Activated CD4-positive, alpha-beta T cell treated with anti-CD3 and anti-CD28 coated beads, Interleukin-10, Interleukin-2, amounts not matched to agents 100 ng/mL and 50 ng/mL, durations not matched to agents 16 hours and 8 hours (primary cell): ENCODE measurements around the gene MRPS15.

ENCODE experiments used
- DNase-seq: peaks from one replicate; pipeline ENCODE4 v3.0.0-alpha.2; 2020

The MRPS15 gene

DNA sequence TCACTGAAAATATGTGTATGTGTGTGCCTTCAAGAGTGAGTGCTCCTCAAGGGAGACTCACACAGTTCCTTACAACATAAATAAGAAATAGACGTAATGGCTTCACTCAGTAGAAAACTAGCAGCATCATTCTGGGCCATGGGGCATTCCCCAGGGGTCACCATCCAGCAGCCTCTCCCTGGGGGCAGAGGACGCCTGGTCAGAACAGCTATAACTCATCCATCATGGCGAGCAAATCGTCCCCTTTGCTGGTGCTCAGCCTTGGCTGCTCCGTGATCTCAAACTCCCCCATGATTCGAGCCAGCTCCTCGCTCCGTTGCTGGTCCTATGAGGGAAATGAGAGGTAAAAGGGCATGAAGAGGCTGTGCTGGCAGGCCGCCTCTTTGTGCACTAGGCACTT is 46.3 kb downstream of the MRPS15 start:
- DNase-seq, result no peak

DNA sequence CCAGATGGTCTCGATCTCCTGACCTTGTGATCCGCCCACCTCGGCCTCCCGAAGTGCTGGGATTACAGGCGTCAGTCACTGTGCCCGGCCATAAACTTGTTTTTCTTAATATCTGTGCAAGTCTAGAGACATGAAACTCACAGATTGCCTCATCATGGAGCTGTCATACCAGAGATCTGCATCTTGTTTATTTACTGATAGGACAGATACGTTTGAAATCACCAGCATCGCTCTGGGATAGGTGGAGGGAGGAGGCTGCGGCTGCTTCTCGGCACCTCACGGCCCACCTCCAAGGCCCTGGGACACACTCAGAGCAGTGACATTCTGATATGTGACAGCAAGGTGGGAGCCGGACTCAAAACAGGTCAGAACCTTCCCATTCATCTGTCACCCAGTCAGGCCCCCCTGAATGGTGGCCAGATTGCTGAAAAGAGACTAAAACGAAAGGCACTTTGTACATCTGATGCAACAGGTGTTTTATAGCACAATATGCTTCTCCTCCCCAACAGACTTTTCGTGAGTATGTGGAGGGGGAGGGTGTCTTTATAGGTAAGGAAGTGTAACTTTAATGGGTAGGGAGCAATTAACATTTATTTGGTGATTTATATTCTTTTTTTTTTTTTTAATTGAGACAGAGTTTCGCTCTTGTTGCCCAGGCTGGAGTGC is 48.4 kb downstream of the MRPS15 start:
- DNase-seq, result no peak

DNA sequence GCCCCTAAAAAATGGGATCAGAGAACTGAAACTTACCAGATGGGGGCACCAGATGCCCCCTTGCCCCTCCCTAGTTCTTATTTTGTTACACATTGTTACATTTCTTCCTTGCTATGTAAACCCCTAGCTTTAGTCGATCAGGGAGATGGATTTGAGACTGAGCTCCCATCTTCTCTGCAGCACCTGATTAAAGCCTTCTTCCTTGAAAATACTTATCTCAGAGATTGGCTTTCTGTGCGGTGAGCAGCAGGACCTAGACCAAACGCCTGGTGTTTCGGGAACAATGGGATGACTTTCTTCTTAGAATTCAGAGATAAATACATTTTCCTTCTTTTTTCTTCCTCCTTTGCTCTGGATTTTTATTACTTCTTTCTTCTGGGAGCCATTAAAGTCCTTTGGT is 49.8 kb downstream of the MRPS15 start:
- DNase-seq, result no peak

DNA sequence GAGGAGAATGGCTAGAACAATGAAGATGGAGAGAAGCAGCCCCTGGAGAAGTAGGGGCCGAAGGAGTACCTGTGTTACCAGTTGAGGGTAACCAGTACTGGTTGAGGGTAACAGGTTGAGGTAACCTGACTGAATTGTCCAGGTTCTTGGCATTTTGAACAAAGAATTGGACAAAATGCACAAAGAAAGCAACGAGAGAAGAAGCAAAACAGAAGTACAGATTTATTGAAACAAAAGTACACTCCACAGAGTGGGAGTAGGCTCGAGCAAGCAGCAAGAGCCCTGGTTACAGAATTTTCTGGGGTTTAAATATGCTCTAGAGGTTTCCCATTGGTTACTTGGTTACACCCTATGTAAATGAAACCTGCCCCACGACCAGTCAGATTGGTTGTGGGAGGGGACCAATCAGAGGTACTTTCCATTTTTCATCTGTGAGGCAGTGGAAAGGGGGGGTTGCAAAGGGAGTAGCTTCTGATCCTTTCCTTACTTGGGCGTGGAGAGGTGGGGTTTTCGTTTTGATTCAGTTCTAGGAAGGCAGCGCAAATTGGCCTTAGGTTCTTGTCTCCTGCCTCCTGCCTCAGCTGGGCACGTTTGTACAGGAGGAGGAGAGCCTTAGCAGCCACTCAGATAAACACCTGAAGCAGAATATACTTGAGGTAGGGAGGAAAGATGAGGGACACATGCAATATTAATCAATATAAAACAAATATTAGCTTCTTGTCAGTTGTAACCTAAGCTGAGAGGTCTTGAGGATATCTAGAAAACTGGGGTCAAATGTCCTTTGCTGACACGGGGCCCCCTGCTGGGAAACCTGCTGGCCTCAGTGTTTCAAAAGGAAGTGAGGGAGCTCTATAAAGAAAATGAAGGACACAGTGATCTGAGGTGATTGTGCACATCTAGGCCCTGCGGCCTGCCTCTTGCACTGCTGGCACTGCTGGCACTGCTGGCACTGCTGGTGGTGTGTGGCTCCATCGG is 52.2 kb downstream of the MRPS15 start:
- DNase-seq, result peak; percentile 93

DNA sequence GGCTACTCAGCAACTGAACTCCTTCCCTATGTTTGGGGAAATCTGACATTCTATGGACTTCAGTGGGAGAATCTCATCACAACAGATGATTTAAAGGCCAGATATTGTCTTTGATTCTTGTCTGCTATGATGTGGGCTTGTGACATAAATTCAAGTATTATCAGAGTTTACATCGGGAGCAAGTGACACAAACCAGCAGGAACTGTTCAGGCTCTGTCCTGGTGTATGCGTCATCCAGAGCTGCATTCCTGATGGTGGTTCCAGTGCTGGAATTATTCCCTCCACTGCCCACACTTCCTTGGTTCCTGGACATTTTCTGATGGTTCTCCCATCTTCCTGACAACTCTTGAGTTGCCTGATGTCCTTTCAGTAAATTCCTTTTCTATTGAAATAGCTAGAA is 55.7 kb downstream of the MRPS15 start:
- DNase-seq, result no peak

DNA sequence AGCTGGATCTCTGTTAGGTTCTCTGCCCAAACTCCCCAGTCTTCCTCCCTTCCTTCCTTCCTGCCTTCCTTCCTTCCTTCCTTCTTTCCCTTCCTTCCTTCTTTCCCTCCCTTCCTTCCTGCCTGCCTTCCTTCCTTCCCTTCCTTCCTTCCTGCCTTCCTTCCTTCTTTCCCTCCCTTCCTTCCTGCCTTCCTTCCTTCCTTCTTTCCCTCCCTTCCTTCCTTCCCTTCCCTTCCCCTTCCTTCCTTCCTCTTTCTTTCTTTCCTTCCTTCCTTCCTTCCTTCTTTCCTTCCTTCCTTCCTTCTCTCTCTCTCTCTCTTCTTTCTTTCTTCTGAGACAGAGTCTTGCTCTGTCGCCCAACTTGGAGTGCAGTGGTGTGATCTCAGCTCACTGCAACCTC is 57.7 kb downstream of the MRPS15 start:
- no peak for DNase-seq
